Astrocyte (in vitro differentiated cells and primary cell): ENCODE results near the gene S100A16.

Experiments
- EZH2 ChIP-seq: IDR thresholded peaks from 2 replicates; pipeline ENCODE4 v1.6.1; 2012; ENCODE audit warnings: mild to moderate bottlenecking, low read length, inconsistent platforms; ENCODE audit not compliant: insufficient read depth
- TF ChIP-seq, protein P1 (sequence below): IDR thresholded peaks from 2 replicates; pipeline ENCODE4 v1.5.1; 2011; ENCODE audit warnings: low read depth, mild to moderate bottlenecking, inconsistent platforms, low read length, moderate library complexity; ENCODE audit not compliant: insufficient read depth

DNA sequence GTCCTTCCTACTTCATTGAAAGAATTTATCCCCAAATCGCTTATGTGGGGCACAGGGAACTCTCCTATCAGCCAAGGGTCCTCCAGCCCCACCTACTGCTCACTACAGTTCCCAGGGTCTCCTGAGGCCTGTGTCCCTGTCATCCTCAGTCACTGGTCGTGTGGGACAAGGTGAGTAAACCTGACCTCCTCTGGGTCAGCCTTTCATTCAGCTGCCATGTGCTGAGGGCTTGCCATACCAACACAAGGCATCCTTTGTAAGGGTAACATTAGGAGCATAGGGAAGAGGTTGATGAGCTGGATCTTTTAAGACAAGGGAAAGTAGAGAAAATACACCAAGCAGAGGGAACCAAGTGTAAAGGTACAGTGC lies 34.4 kb upstream of the S100A16 start:
- TF ChIP-seq, protein P1, sequence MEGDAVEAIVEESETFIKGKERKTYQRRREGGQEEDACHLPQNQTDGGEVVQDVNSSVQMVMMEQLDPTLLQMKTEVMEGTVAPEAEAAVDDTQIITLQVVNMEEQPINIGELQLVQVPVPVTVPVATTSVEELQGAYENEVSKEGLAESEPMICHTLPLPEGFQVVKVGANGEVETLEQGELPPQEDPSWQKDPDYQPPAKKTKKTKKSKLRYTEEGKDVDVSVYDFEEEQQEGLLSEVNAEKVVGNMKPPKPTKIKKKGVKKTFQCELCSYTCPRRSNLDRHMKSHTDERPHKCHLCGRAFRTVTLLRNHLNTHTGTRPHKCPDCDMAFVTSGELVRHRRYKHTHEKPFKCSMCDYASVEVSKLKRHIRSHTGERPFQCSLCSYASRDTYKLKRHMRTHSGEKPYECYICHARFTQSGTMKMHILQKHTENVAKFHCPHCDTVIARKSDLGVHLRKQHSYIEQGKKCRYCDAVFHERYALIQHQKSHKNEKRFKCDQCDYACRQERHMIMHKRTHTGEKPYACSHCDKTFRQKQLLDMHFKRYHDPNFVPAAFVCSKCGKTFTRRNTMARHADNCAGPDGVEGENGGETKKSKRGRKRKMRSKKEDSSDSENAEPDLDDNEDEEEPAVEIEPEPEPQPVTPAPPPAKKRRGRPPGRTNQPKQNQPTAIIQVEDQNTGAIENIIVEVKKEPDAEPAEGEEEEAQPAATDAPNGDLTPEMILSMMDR: no peak
- TF ChIP-seq EZH2: no peak
